Liver (tissue), 9 donors: ENCODE data around the gene ATOH8. TPM values are rescaled to one million over a fixed set of nuclear protein-coding genes. Genes with fewer than 3 reads are reported as not detected.

Experiments used
- DNase-seq: peaks from one replicate; pipeline ENCODE4 v3.0.0-alpha.2; 2017; ENCODE audit warnings: low spot score
- H3K27ac ChIP-seq, 2 donors: one replicate each; pipeline ENCODE4 v1.7.0; 2013; ENCODE audit warnings: inconsistent platforms in 2 of 2, low read length in 2 of 2, control low read depth in 1 of 2, low read depth in 1 of 2, mild to moderate bottlenecking in 1 of 2
- H3K27me3 ChIP-seq, 4 donors: one replicate each; pipeline versions ENCODE4 v1.6.1 to v1.7.0; 2013; ENCODE audit warnings: low read length in 3 of 4, inconsistent platforms in 1 of 4, mild to moderate bottlenecking in 1 of 4, moderate library complexity in 1 of 4; ENCODE audit not compliant: control insufficient read depth in 4 of 4, insufficient read depth in 4 of 4
- H3K36me3 ChIP-seq, 4 donors: one replicate each; pipeline versions ENCODE4 v1.6.1 to v1.7.0; 2013; ENCODE audit warnings: low read length in 3 of 4, mild to moderate bottlenecking in 3 of 4, low read depth in 1 of 4, moderate library complexity in 1 of 4; ENCODE audit not compliant: control insufficient read depth in 4 of 4, insufficient read depth in 3 of 4
- H3K4me1 ChIP-seq, 4 donors: one replicate each; pipeline versions ENCODE4 v1.6.1 to v1.7.0; 2013; ENCODE audit warnings: low read length in 3 of 4, mild to moderate bottlenecking in 3 of 4, moderate library complexity in 1 of 4; ENCODE audit not compliant: control insufficient read depth in 4 of 4, insufficient read depth in 4 of 4
- H3K4me3 ChIP-seq, 3 donors: one replicate each; pipeline versions ENCODE4 v1.6.1 to v1.7.0; 2013; ENCODE audit warnings: low read length in 3 of 3, control low read depth in 1 of 3, low read depth in 1 of 3, mild to moderate bottlenecking in 1 of 3
- H3K9ac ChIP-seq, 2 donors: one replicate each; pipeline ENCODE4 v1.7.0; 2013; ENCODE audit warnings: low read length in 2 of 2, mild to moderate bottlenecking in 2 of 2, moderate library complexity in 2 of 2, control low read depth in 1 of 2, low read depth in 1 of 2
- H3K9me3 ChIP-seq, 4 donors: one replicate each; pipeline versions ENCODE4 v1.6.1 to v1.7.0; 2013; ENCODE audit warnings: low read length in 3 of 4; ENCODE audit not compliant: control insufficient read depth in 4 of 4
- ATF3 ChIP-seq: IDR thresholded peaks from 2 replicates; pipeline ENCODE4 v1.6.1; 2016; ENCODE audit warnings: antibody characterized with exemption
- EGR1 ChIP-seq, 2 donors: IDR thresholded peaks; 2 replicates each; pipeline ENCODE4 v1.6.1; 2016 to 2018; ENCODE audit warnings: antibody characterized with exemption in 2 of 2, low read depth in 2 of 2
- FOXA1 ChIP-seq: IDR thresholded peaks from 2 replicates; pipeline ENCODE4 v1.6.1; 2016; ENCODE audit warnings: antibody characterized with exemption
- FOXA2 ChIP-seq: IDR thresholded peaks from 2 replicates; pipeline ENCODE4 v1.6.1; 2016; ENCODE audit warnings: antibody characterized with exemption
- GABPA ChIP-seq, 2 donors: IDR thresholded peaks in 1 of 2; conservative IDR thresholded peaks in 1 of 2; 2 replicates each; pipeline ENCODE4 v1.6.1; 2016; ENCODE audit warnings: antibody characterized with exemption in 2 of 2, mild to moderate bottlenecking in 1 of 2, moderate library complexity in 1 of 2
- HNF4A ChIP-seq, 2 donors: conservative IDR thresholded peaks; 2 replicates each; pipeline ENCODE4 v1.6.1; 2016; ENCODE audit warnings: antibody characterized with exemption in 2 of 2, mild to moderate bottlenecking in 2 of 2
- HNF4G ChIP-seq: IDR thresholded peaks from 2 replicates; pipeline ENCODE4 v1.6.1; 2016; ENCODE audit warnings: antibody characterized with exemption
- JUND ChIP-seq, 2 donors: IDR thresholded peaks; 2 replicates each; pipeline ENCODE4 v1.6.1; 2016; ENCODE audit warnings: antibody characterized with exemption in 2 of 2
- MAX ChIP-seq: IDR thresholded peaks from 2 replicates; pipeline ENCODE4 v1.6.1; 2016; ENCODE audit warnings: antibody characterized with exemption
- NR2F2 ChIP-seq: IDR thresholded peaks from 2 replicates; pipeline ENCODE4 v1.6.1; 2016; ENCODE audit warnings: antibody characterized with exemption
- RAD21 ChIP-seq, 2 donors: IDR thresholded peaks; 2 replicates each; pipeline ENCODE4 v1.6.1; 2016; ENCODE audit warnings: antibody characterized with exemption in 2 of 2, mild to moderate bottlenecking in 2 of 2
- REST ChIP-seq: IDR thresholded peaks from 2 replicates; pipeline ENCODE4 v1.6.1; 2016; ENCODE audit warnings: antibody characterized with exemption, mild to moderate bottlenecking
- RXRA ChIP-seq, 2 donors: IDR thresholded peaks; 2 replicates each; pipeline ENCODE4 v1.6.1; 2017 to 2018; ENCODE audit warnings: antibody characterized with exemption in 2 of 2, mild to moderate bottlenecking in 1 of 2
- SP1 ChIP-seq: IDR thresholded peaks from 2 replicates; pipeline ENCODE4 v1.6.1; 2018; ENCODE audit warnings: antibody characterized with exemption, mild to moderate bottlenecking
- TAF1 ChIP-seq: conservative IDR thresholded peaks from 2 replicates; pipeline ENCODE4 v1.6.1; 2016; ENCODE audit warnings: antibody characterized with exemption, mild to moderate bottlenecking
- YY1 ChIP-seq: IDR thresholded peaks from 2 replicates; pipeline ENCODE4 v1.6.1; 2016; ENCODE audit warnings: antibody characterized with exemption, mild to moderate bottlenecking
- ZBTB33 ChIP-seq: IDR thresholded peaks from 2 replicates; pipeline ENCODE4 v1.6.1; 2016; ENCODE audit warnings: antibody characterized with exemption
- WGBS: extraction: QIAGEN DNeasy Blood & Tissue Kit; methylation state at CpG from one replicate; pipeline ENCODE4 v1.1.7; 2013; 5-methylcytosine and 5-hydroxymethylcytosine counted together
- polyA plus RNA-seq, 2 donors: library from polyadenylated mRNA; stranded (reverse) in 1 of 2; unstranded in 1 of 2; fragments of 200-250 nt in 1 of 2; fragments of >200 nt in 1 of 2; fragmentation: Nextera tagmentation in 1 of 2; extraction: Ambion mirVana in 1 of 2; gene quantifications; one replicate each; pipeline versions ENCODE4 v1.2.1 to v1.2.3, GENCODE V29; 2013 to 2015
- total RNA-seq, 2 donors: library from RNA; depleted of rRNA; stranded (reverse); fragments of >200 nt; gene quantifications; one replicate each; pipeline ENCODE4 v1.2.3, GENCODE V29; 2014
- TF ChIP-seq, protein P1 (sequence below): fragments of 150-350 bp; IDR thresholded peaks from 2 replicates; pipeline ENCODE4 v1.5.1; 2017; ENCODE audit warnings: improper control_type of control experiment, low read depth, low read length; ENCODE audit not compliant: missing input control
- donor health status: healthy.
- donor health status: healthy.
- donor health status: healthy.
- donor health status: healthy.
- donor health status: healthy.

Gene ATOH8
- total and polyA plus RNA-seq, 4 donors: 0.33 to 37.7 (median 26.8) TPM

- Histone ChIP-seq H3K36me3 (peaks cover 0 to 7% (median 2%) of the 10 kb centered on the region in 4 donors), H3K27ac (peak overlapping the region in 1 of 2 donors; percentile 71), H3K27me3 (no peaks in the 10 kb centered on the region), H3K9me3 (no peaks in the 10 kb centered on the region), H3K9ac (no peak overlapping the region), H3K4me1 (peaks cover 3 to 16% (median 12%) of the 10 kb centered on the region in 4 donors), H3K4me3 (no peak overlapping the region)
- no peak for DNase-seq
- no peak for TF ChIP-seq EGR1 (IDR thresholded peaks at IDR 0.05; ENCODE audit: low read depth in 2 of 2)
- TF ChIP-seq HNF4G: peak; percentile 23
- TF ChIP-seq RXRA (IDR thresholded peaks at IDR 0.05): peak in 1 of 2 donors; percentile 12
- no peak for TF ChIP-seq MAX
- no peak for TF ChIP-seq ATF3
- TF ChIP-seq YY1: no peak
- TF ChIP-seq FOXA2: no peak
- TF ChIP-seq GABPA (IDR thresholded peaks at IDR 0.05 in 1 of 2, conservative IDR thresholded peaks at IDR 0.05 in 1 of 2): no peak
- TF ChIP-seq SP1: peak; percentile 31
- no peak for TF ChIP-seq ZBTB33
- TF ChIP-seq HNF4A (conservative IDR thresholded peaks at IDR 0.05): peak; percentile 53 to 72
- no peak for TF ChIP-seq JUND (IDR thresholded peaks at IDR 0.05)
- TF ChIP-seq FOXA1: no peak
- TF ChIP-seq REST: no peak
- TF ChIP-seq RAD21 (IDR thresholded peaks at IDR 0.05): no peak
- TF ChIP-seq, protein P1, sequence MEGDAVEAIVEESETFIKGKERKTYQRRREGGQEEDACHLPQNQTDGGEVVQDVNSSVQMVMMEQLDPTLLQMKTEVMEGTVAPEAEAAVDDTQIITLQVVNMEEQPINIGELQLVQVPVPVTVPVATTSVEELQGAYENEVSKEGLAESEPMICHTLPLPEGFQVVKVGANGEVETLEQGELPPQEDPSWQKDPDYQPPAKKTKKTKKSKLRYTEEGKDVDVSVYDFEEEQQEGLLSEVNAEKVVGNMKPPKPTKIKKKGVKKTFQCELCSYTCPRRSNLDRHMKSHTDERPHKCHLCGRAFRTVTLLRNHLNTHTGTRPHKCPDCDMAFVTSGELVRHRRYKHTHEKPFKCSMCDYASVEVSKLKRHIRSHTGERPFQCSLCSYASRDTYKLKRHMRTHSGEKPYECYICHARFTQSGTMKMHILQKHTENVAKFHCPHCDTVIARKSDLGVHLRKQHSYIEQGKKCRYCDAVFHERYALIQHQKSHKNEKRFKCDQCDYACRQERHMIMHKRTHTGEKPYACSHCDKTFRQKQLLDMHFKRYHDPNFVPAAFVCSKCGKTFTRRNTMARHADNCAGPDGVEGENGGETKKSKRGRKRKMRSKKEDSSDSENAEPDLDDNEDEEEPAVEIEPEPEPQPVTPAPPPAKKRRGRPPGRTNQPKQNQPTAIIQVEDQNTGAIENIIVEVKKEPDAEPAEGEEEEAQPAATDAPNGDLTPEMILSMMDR: no peak
- no peak for TF ChIP-seq TAF1
- TF ChIP-seq NR2F2: no peak
- 74% methylated on average over 6 of the region's 6 CpGs for WGBS
Measured at GRCh38 chr2:85787981-85788340, 34.2 kb downstream of the ATOH8 start.
